HG03439 (cell line): Measurements from ENCODE around the gene DNAH6.

ENCODE experiments used
- ATAC-seq: cut with Tn5 transposase; IDR thresholded peaks from one replicate; pipeline ENCODE4 v1.9.1; 2021; ENCODE audit warnings: mild to moderate bottlenecking, moderate library complexity; ENCODE audit not compliant: unreplicated experiment

DNAH6 gene

GRCh38 chr2:84788498-84788897 lies 272.2 kb downstream of the DNAH6 start:
- ATAC-seq: no peak

DNA sequence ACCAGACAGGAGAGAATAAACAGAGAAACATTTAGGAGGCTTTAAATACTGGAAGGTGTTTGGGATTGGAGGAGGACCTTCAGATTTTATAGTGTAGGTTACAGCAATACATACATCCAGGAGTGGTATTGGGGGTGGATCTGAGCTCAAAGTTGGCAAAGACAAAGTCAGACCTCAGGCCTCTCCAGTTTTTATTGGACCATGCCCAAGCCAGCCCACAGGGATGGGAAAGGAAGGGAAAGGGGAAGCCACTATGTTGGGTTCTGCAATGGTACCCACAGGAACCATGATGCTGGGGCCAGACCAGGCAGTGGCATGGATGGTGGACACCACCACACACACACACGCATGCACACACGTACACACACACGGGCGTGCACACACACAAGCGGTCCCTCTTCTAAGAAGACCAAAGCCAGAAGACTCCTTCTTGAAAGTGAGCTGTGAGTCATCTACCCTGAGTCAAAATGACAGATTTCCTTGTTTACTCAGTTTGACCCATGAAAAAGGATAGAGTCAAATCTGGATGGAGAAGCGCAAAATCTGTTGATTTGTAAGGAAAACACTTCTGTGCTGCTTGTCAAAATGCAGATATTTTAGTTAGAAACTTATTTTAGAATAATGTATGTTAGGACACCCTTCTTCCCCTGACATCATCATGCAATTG lies 276.7 kb downstream of the DNAH6 start:
- ATAC-seq: no peak

- ATAC-seq: no peak
Measured at GRCh38 chr2:84793641-84794040, 277.3 kb downstream of the DNAH6 start.

- ATAC-seq: no peak
Measured at GRCh38 chr2:84796798-84797197, 280.5 kb downstream of the DNAH6 start.

- no peak for ATAC-seq
Measured at GRCh38 chr2:84797271-84797670, 281.0 kb downstream of the DNAH6 start.

- ATAC-seq: no peak
Measured at GRCh38 chr2:84799772-84800171, 283.5 kb downstream of the DNAH6 start.

GRCh38 chr2:84800194-84800805 lies 284.0 kb downstream of the DNAH6 start:
- ATAC-seq: peak; percentile 80

GRCh38 chr2:84801811-84802210 lies 285.5 kb downstream of the DNAH6 start:
- no peak for ATAC-seq

DNA sequence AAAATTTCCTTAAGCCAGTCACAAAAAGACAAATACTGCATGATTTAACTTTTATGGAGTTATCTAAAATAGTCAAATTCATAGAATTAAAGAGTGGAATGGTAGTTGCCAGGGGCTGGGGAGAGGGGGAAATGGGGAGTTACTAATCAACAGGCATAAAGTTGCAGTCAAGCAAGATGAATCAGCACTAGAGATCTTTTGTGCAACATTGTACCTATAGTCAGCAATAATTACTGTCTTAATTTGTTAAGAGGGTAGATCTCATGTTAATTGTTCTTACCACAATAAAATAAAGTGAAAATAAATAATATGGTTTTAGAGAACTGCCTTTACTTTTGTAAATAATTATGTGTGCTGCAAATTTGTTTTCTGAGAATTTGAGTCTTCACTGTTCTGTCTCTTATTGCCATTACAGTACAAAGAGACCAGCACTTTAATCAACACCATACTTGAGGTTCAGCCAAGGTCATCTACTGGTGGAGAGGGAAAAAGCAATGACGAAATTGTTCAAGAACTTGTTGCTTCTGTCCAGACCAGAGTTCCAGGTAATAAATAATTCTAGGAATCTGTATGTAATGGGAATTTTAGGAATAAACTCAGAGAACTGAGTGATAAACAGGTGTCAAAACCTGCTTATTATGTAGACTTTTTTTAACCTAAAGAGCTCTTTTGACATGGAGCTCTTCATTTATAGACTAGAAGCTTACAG lies 289.1 kb downstream of the DNAH6 start:
- ATAC-seq: no peak

GRCh38 chr2:84807063-84807485 lies 290.8 kb downstream of the DNAH6 start:
- ATAC-seq: no peak

- ATAC-seq: no peak
Measured at GRCh38 chr2:84808279-84808678, 292.0 kb downstream of the DNAH6 start.

GRCh38 chr2:84811839-84812431 lies 295.6 kb downstream of the DNAH6 start:
- no peak for ATAC-seq

GRCh38 chr2:84815146-84815545 lies 298.8 kb downstream of the DNAH6 start:
- ATAC-seq: no peak

- ATAC-seq: peak; percentile 72
Measured at GRCh38 chr2:84816426-84817026, 300.2 kb downstream of the DNAH6 start.

DNA sequence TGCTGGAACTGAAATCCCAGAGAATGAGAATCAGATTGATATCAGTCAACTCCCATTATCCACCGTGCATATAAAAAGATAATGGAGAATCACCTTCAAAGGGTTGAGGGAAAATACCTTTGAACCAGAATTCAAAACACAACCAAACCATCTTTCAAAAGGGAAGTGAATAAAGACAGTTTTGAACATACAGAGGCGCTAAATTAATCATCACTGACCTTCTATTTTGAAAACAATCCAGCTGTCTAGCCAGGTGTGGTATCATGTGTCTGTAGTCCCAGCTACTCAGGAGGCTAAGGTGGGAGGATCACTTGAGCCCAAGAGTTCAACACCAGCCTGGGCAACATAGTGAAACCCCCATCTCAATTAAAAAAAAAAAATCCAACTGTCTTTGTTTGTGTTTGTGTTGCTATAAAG lies 300.9 kb downstream of the DNAH6 start:
- ATAC-seq: peak; percentile 95

DNA sequence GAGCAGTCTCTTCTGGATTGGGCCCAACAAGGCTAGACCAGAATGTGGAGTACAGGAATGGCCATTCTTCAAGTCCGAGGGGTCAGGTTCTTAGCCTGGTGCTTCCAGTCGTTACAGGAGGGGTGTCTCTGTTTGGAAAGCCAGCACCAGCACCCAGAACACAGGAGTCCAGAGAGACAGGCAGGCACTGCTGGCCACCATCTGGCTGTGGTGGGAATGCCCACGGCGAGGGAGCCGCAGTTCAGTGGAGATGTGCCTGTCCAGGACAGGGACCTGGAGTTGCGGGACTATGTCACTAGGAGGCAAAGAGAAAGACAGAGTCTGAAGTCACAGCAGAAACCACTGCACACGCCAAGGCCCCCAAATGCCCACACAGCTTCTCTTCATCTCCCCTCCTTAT lies 305.5 kb downstream of the DNAH6 start:
- no peak for ATAC-seq

DNA sequence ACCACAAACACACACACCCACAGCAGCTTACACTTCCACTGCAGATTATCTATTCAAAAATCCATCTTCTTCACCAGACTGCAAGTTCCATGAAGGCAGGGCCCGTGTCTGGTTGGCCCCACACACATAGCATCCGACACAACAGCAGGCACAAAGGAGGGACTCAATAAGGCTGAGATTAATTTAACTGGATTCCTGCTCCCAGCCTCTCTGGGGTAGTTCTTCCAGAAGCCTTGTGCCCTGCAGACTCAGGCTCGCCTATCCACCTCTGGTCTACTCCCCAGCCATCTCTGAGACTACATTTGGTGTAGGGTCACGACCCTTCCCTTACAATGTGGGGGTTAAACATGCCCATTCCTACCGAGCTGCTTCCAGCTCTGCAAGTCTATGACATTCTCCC lies 306.9 kb downstream of the DNAH6 start:
- no peak for ATAC-seq

- no peak for ATAC-seq
Measured at GRCh38 chr2:84823788-84824187, 307.5 kb downstream of the DNAH6 start.

GRCh38 chr2:84827978-84828575 lies 311.8 kb downstream of the DNAH6 start:
- no peak for ATAC-seq

- no peak for ATAC-seq
Measured at GRCh38 chr2:84829693-84830092, 313.4 kb downstream of the DNAH6 start.

DNA sequence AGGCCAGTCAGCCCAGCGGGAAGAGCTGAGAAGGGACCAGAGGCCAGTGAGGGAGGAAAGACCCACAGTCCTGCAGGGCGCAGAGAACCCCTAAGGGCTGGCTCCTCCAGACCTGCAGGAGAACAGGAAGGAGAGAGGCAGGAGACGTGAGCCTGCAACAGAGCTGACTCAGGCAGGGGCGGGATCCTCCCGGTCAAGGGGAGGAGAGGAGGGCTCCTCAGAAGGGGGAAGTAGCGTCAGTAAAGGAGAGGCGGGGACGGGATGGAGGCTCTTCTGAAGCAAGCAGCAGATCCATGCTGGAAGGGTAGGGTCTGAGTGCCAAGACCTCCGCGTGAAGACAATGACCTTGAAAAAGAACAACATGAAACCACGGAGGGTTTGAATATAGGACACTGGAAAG lies 313.8 kb downstream of the DNAH6 start:
- ATAC-seq: no peak
